BLaER1 treated with 17β-estradiol and CSF1 and Interleukin-3, amounts not matched to agents 10 nM and 100 nM (cell line): ENCODE data around the gene PPP1R37.

Experiments
- H3K27ac ChIP-seq, 11 experiments: shearing (Covaris generic); formaldehyde crosslinking; 2 replicates each; pipeline ENCODE4 v1.8.1; 2022
- H3K27me3 ChIP-seq, 11 experiments: shearing (Covaris generic); formaldehyde crosslinking; 2 replicates each; pipeline ENCODE4 v1.8.1; 2022
- H3K36me3 ChIP-seq, 11 experiments: shearing (Covaris generic); formaldehyde crosslinking; 2 replicates each; pipeline ENCODE4 v1.8.1; 2022
- H3K4me1 ChIP-seq, 10 experiments: shearing (Covaris generic); formaldehyde crosslinking; 2 replicates each; pipeline ENCODE4 v1.8.1; 2022
- H3K4me2 ChIP-seq, 11 experiments: shearing (Covaris generic); formaldehyde crosslinking; 2 replicates each; pipeline ENCODE4 v1.8.1; 2022
- H3K4me3 ChIP-seq, 10 experiments: shearing (Covaris generic); formaldehyde crosslinking; 2 replicates each; pipeline ENCODE4 v1.8.1; 2022
- H3K9ac ChIP-seq, 11 experiments: shearing (Covaris generic); formaldehyde crosslinking; 2 replicates each; pipeline ENCODE4 v1.8.1; 2022
- H3K9me3 ChIP-seq, 11 experiments: shearing (Covaris generic); formaldehyde crosslinking; replicated peaks in 1 of 11; 2 replicates each; pipeline ENCODE4 v1.8.1; 2022
- H4K20me1 ChIP-seq, 11 experiments: shearing (Covaris generic); formaldehyde crosslinking; 2 replicates each; pipeline ENCODE4 v1.8.1; 2022
- Cebpa-rat ChIP-seq, 11 experiments: shearing (Covaris generic); IDR thresholded peaks; 2 replicates each; pipeline ENCODE4 v1.8.1; 2022

The PPP1R37 gene

GRCh38 chr19:45068041-45068440, 24.9 kb upstream of the PPP1R37 start:
- Histone ChIP-seq H3K9ac (no peak overlapping the region), H3K4me2 (no peak overlapping the region), H3K4me3 (no peak overlapping the region), H3K9me3 (no peaks in the 10 kb centered on the region), H4K20me1 (peaks cover 44 to 98% (median 82%) of the 10 kb centered on the region in 11 experiments; a peak in 21 of 22 replicates), H3K27me3 (no peaks in the 10 kb centered on the region), H3K36me3 (peaks cover 92 to 98% (median 95%) of the 10 kb centered on the region in 11 experiments), H3K4me1 (peaks cover 0 to 10% (median 1%) of the 10 kb centered on the region in 10 experiments; a peak in 8 of 20 replicates), H3K27ac (no peak overlapping the region)
- TF ChIP-seq Cebpa-rat (IDR thresholded peaks at IDR 0.05): no peak

GRCh38 chr19:45069056-45069455, 23.9 kb upstream of the PPP1R37 start:
- H3K36me3 ChIP-seq: peaks cover 85 to 98% (median 95%) of the 10 kb centered on the region in 11 experiments
- no peak for TF ChIP-seq Cebpa-rat (IDR thresholded peaks at IDR 0.05)

GRCh38 chr19:45070214-45070613, 22.8 kb upstream of the PPP1R37 start:
- Histone ChIP-seq H3K4me2 (no peak overlapping the region; a peak in 1 of 22 replicates), H3K9me3 (no peaks in the 10 kb centered on the region), H3K27ac (peak overlapping the region in 1 of 11 experiments; percentile 13; a peak in 1 of 22 replicates), H3K9ac (peak overlapping the region in 2 of 11 experiments; percentile 18 to 22; a peak in 2 of 22 replicates), H3K27me3 (no peaks in the 10 kb centered on the region), H3K36me3 (peaks cover 73 to 93% (median 89%) of the 10 kb centered on the region in 11 experiments), H4K20me1 (peaks cover 43 to 98% (median 92%) of the 10 kb centered on the region in 11 experiments; a peak in 21 of 22 replicates), H3K4me3 (no peak overlapping the region), H3K4me1 (peaks cover 8 to 29% (median 21%) of the 10 kb centered on the region in 10 experiments)
- no peak for TF ChIP-seq Cebpa-rat (IDR thresholded peaks at IDR 0.05)

More at GRCh38 chr19:45069056-45069455, 23.9 kb upstream of the PPP1R37 start:
- H3K9me3 ChIP-seq: no peaks in the 10 kb centered on the region
- H3K4me1 ChIP-seq: peaks cover 0 to 18% (median 10%) of the 10 kb centered on the region in 10 experiments; a peak in 18 of 20 replicates
- H3K4me3 ChIP-seq: no peak overlapping the region
- H3K9ac ChIP-seq: peak overlapping the region in 2 of 11 experiments; percentile 19 to 45; a peak in 2 of 22 replicates
- no peak overlapping the region for H3K4me2 ChIP-seq
- H3K27me3 ChIP-seq: no peaks in the 10 kb centered on the region
- H3K27ac ChIP-seq: no peak overlapping the region
- H4K20me1 ChIP-seq: peaks cover 39 to 98% (median 86%) of the 10 kb centered on the region in 11 experiments; a peak in 21 of 22 replicates

GRCh38 chr19:45070861-45071544, 22.0 kb upstream of the PPP1R37 start:
- H3K4me2 ChIP-seq: no peak overlapping the region
- H3K9me3 ChIP-seq: no peaks in the 10 kb centered on the region
- H3K27ac ChIP-seq: no peak overlapping the region
- H3K36me3 ChIP-seq: peaks cover 66 to 85% (median 81%) of the 10 kb centered on the region in 11 experiments
- H4K20me1 ChIP-seq: peaks cover 36 to 93% (median 86%) of the 10 kb centered on the region in 11 experiments; a peak in 21 of 22 replicates
- peak overlapping the region in 1 of 11 experiments; percentile 50; a peak in 2 of 22 replicates for H3K9ac ChIP-seq
- H3K27me3 ChIP-seq: no peaks in the 10 kb centered on the region
- no peak overlapping the region for H3K4me3 ChIP-seq
- TF ChIP-seq Cebpa-rat (IDR thresholded peaks at IDR 0.05): no peak
- peaks cover 8 to 29% (median 21%) of the 10 kb centered on the region in 10 experiments for H3K4me1 ChIP-seq

- no peak overlapping the region for H3K4me2 ChIP-seq
- H4K20me1 ChIP-seq: peaks cover 35 to 89% (median 82%) of the 10 kb centered on the region in 11 experiments; a peak in 21 of 22 replicates
These were observed 21.4 kb upstream of the PPP1R37 start for GRCh38 chr19:45071545-45071938.

GRCh38 chr19:45071969-45072790, 20.8 kb upstream of the PPP1R37 start:
- Histone ChIP-seq H3K27me3 (no peaks in the 10 kb centered on the region), H3K27ac (no peak overlapping the region), H3K4me3 (no peak overlapping the region), H3K36me3 (peaks cover 55 to 73% (median 70%) of the 10 kb centered on the region in 11 experiments), H4K20me1 (peaks cover 28 to 83% (median 75%) of the 10 kb centered on the region in 11 experiments; a peak in 21 of 22 replicates), H3K4me1 (peaks cover 15 to 37% (median 29%) of the 10 kb centered on the region in 10 experiments), H3K9me3 (no peaks in the 10 kb centered on the region), H3K4me2 (no peak overlapping the region), H3K9ac (peak overlapping the region in 3 of 11 experiments; percentile 1 to 43 (median 37); a peak in 3 of 22 replicates)
- no peak for TF ChIP-seq Cebpa-rat (IDR thresholded peaks at IDR 0.05)

More at GRCh38 chr19:45071545-45071938, 21.4 kb upstream of the PPP1R37 start:
- no peaks in the 10 kb centered on the region for H3K27me3 ChIP-seq
- H3K4me1 ChIP-seq: peaks cover 9 to 31% (median 23%) of the 10 kb centered on the region in 10 experiments
- H3K9me3 ChIP-seq: no peaks in the 10 kb centered on the region
- H3K9ac ChIP-seq: no peak overlapping the region
- TF ChIP-seq Cebpa-rat (IDR thresholded peaks at IDR 0.05): no peak
- H3K36me3 ChIP-seq: peaks cover 61 to 79% (median 76%) of the 10 kb centered on the region in 11 experiments
- H3K27ac ChIP-seq: no peak overlapping the region
- no peak overlapping the region for H3K4me3 ChIP-seq

GRCh38 chr19:45074744-45075300, 18.2 kb upstream of the PPP1R37 start:
- TF ChIP-seq Cebpa-rat (IDR thresholded peaks at IDR 0.05): no peak
- peak overlapping the region; percentile 81 to 98 (median 93) for H3K4me2 ChIP-seq
- peak overlapping the region; percentile 65 to 91 (median 73) for H3K9ac ChIP-seq
- no peaks in the 10 kb centered on the region for H3K27me3 ChIP-seq
- peak overlapping the region; percentile 36 to 83 (median 75); a peak in 20 of 22 replicates for H3K27ac ChIP-seq
- H3K4me3 ChIP-seq: peak overlapping the region; percentile 81 to 94 (median 86)
- H3K9me3 ChIP-seq: no peaks in the 10 kb centered on the region
- peaks cover 21 to 62% (median 54%) of the 10 kb centered on the region in 11 experiments; a peak in 21 of 22 replicates for H4K20me1 ChIP-seq
- peaks cover 31 to 50% (median 48%) of the 10 kb centered on the region in 11 experiments for H3K36me3 ChIP-seq
- peaks cover 34 to 56% (median 47%) of the 10 kb centered on the region in 10 experiments for H3K4me1 ChIP-seq

- H3K9ac ChIP-seq: peak overlapping the region; percentile 86 to 93 (median 90)
- peak overlapping the region; percentile 90 to 99 (median 97) for H3K4me2 ChIP-seq
- no peaks in the 10 kb centered on the region for H3K27me3 ChIP-seq
- TF ChIP-seq Cebpa-rat (IDR thresholded peaks at IDR 0.05): no peak
- peaks cover 21 to 62% (median 47%) of the 10 kb centered on the region in 11 experiments; a peak in 21 of 22 replicates for H4K20me1 ChIP-seq
- H3K4me3 ChIP-seq: peak overlapping the region; percentile 81 to 94 (median 86)
- H3K9me3 ChIP-seq: no peaks in the 10 kb centered on the region
- H3K27ac ChIP-seq: peak overlapping the region; percentile 71 to 94 (median 91)
- peaks cover 41 to 58% (median 54%) of the 10 kb centered on the region in 10 experiments for H3K4me1 ChIP-seq
- H3K36me3 ChIP-seq: peaks cover 25 to 43% (median 42%) of the 10 kb centered on the region in 11 experiments
These were observed 17.5 kb upstream of the PPP1R37 start for GRCh38 chr19:45075301-45076028.
